NCI-H1694 treated with DMSO at 0.1 percent for 48 hours (cell line): Measurements from ENCODE around the gene STAMBP.
"Not testable (repeated sequence)": the region's sequence is repeated elsewhere in the genome, so short reads cannot be mapped to it uniquely, and the experiment has no call there.

Source experiments
- DNase-seq: peaks from one replicate; lab custom pipeline; 2025; lab: John Stamatoyannopoulos, UW

The STAMBP gene

GRCh38 chr2:73828818-73829570, at the start of gene STAMBP:
STAMBP (plus strand) TSS chr2:73828961; CDS start chr2:73830857, 1,896 bp downstream.
- DNase-seq: peak; percentile 97

DNA sequence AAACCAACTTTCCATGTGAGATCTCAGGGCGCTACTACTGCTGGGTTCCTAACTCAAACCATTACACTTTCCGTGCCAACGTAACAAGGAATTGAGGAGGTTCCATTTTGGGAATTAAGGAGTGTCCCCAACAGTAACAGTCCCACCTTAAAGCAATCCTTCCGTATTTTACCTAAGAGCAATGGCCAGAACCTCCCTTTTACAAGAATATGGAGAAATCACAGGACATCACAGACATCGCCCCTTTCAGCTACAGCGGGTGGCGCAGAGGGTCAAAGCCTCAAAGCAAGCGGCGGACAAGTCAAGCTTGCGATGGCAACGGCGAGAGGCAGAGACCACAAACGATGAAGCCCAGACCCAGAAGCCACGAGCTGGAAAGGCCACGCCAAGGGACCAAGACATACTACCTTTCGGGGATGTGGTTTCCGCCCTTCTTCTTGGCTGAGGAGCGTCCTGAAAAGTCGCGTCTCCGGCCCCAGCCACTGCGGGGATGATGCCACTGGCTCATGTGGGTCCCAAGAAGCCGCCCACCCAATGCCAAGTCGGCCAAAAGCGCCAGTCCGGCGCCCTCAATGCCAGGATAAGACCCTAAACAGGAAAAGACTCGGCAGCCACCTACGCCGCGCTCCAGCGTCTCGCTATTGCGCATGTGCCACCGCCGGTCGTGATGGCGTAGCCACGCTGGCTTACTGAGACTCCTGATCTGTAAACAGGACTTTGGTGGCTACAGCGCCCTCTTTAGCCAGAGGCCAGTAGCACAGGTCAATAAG, 49.1 kb upstream of the STAMBP start, which contains the start of gene DUSP11:
Gene DUSP11 (minus strand): TSS at position 637 of the 770 bp plus-strand sequence. CDS start 129 bp downstream, at position 508.
- DNase-seq: peak; percentile 94

GRCh38 chr2:73780237-73780582, 48.6 kb upstream of the STAMBP start:
- DNase-seq: no peak

GRCh38 chr2:73783402-73783801, 45.4 kb upstream of the STAMBP start:
- not testable (repeated sequence) for DNase-seq

GRCh38 chr2:73783883-73784282, 44.9 kb upstream of the STAMBP start, which contains the start of gene C2orf78:
C2orf78 (plus strand) TSS chr2:73784183; CDS start chr2:73784310, 127 bp downstream.
- not testable (repeated sequence) for DNase-seq

- no peak for DNase-seq
These were observed 16.9 kb upstream of the STAMBP start for GRCh38 chr2:73811878-73812277.

DNA sequence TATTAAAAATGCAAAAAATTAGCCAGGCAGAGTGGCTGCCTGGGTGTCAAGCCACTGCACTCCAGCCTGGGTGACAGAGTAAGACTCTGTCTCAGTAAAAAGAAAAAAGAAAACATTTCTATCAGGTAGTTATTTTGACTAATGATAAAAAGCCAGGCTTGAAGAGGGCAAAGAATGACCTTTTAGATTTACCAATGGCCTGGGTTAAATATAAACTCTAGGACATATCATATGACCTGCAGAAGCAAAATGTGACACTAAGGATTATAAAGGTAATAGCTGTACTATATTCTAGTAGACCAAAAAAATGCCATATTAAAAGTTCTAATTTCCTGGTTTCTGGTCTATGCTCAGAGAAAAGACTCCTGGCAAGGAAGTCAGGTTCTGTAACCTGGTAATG, 16.1 kb upstream of the STAMBP start:
- DNase-seq: no peak

- no peak for DNase-seq
These were observed 10.5 kb upstream of the STAMBP start for GRCh38 chr2:73818296-73818695.

DNA sequence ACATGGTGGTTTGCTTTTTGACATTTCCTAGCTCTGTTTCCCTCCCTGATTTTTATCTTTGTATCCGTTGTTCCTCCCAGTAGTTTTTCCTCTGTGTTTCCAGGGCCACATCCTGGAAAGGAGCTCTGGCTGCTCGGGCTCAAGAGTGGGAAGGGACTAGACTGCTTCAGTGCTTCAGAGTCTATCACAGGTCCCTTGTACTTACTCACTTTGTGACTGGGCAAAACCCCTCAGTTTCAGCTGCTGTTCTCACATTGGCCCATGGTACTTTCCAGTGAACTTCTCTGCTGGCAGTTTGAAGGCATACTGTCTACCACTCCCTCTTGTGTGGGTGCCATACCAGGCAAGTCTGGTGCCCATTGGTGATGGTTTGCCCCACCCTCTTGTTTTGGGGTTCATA, 7.5 kb upstream of the STAMBP start:
- no peak for DNase-seq

GRCh38 chr2:73821669-73822068, 7.1 kb upstream of the STAMBP start:
- DNase-seq: no peak

- DNase-seq: no peak
These were observed 6.5 kb upstream of the STAMBP start for GRCh38 chr2:73822276-73822675.

GRCh38 chr2:73822991-73823390, 5.8 kb upstream of the STAMBP start:
- no peak for DNase-seq

DNA sequence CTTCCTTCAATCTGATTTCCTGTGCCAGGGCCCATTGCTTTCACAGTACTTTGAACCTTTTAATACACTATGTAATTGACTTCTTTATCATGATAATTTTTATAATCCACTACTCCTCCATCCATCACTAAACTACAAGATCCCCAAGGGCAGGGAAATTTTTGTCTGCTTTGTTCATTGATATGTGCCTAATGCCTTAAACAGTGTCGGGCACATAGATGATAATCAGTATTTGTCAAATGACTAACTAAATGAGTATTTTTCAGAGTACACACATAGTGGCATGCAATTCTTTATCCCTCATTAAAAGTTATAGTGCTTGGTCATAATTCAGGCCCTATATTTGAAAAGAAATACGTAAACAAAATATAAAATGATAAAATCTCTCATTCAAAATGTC, 5.3 kb upstream of the STAMBP start:
- no peak for DNase-seq

DNA sequence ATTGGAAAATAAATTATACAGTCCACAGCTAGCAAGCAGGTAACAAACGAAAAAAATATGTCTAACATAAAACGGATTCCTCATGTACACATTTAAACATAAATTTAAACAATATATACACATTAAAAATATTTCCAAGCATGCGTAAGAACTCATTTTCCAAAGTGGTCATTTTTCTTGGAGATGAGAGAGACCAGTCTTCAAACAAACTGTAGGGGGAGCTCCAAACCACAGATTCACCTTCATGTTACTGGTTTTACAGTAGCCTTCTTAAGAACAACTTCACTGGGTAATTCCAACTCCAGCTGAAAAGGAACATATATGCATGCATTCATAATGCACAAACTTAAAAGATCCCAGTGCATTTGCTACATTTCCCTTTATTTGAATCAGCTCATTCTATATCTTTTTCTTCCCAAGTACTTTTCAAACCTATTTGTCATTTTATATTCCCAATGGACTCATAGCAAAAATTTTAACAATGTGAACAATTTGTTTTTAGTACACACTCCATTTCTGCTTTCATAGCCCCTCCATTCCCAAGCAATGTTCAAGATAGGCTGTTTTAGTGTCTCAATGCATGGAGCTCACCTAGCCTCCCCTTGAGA, 4.7 kb upstream of the STAMBP start:
- peak; percentile 81 for DNase-seq

DNA sequence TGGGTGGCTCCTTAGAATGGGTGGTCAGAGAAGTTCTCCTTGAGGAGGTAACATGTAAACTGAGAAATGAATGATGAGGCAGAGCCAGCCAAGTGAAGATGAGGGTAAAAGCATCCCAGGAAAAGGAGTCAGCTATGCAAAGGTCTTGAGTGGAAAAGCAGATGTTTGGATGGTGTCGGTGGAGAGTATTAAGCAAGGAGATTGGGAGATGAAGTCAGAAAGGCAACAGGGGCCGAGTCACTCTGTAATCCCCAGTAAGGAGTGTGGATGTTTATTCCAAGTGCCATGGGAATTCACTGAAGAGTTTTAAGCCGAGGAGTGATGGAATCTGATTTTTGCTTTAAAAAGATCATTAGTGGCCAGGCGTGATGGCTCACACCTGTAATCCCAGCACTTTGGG, 3.4 kb upstream of the STAMBP start:
- no peak for DNase-seq

DNA sequence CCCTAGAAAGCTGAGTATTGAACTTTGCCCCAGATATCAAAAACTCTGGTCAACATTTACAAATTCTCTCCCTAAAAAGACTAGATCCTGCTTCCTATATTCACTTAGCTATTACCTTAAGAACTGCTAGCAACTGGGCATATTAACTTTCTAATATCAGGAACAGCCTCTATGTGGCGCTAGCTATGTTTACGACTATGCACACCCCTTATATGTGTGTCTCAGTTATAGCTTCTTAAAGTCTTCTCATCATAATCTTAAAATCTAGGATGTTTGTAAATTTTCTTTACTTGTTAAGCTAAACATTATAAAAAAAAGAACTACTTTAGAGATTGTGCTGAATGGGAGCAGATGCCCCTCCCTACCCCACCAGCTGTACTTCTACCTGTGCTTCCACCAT, 1.7 kb upstream of the STAMBP start:
- DNase-seq: peak; percentile 39

- no peak for DNase-seq
These were observed 937 bp upstream of the STAMBP start for GRCh38 chr2:73827660-73828388.

GRCh38 chr2:73828389-73828817, 358 bp upstream of the STAMBP start:
- no peak for DNase-seq

- DNase-seq: no peak
These were observed 2.2 kb downstream of the STAMBP start for GRCh38 chr2:73830871-73831401.

DNA sequence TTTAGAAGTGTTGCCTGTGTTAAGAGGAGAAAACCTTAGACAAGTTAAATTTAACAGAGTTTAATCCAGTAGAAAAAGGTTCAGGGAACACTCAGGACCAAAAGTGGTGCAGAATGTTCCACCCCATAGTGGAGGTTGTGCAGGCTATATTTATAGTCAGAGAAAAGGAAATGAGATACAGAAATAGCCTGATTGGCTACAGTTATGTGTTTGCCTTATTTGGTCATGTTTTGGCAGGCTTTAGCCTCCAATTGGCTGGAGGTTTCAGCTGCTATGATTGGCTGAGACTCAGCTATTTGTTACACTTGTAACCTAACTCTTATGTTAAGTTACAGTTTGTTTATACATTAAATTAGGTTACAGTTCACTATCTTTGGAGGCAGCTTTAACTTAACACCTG, 4.2 kb downstream of the STAMBP start:
- DNase-seq: no peak

- no peak for DNase-seq
These were observed 7.6 kb downstream of the STAMBP start for GRCh38 chr2:73836141-73836943.
